Peyer's patch (tissue), 4 donors: ENCODE measurements around the gene GIPC2.
A peak's percentile ranks its signal among the peaks of the same experiment; 100 is the strongest.

Experiments used
- POLR2A ChIP-seq, 2 donors: fragments of 450-650 bp; IDR thresholded peaks; one replicate each; pipeline ENCODE4 v1.5.1; 2017; ENCODE audit warnings: antibody characterized with exemption in 2 of 2, mild to moderate bottlenecking in 2 of 2, moderate library complexity in 2 of 2
- TF ChIP-seq, protein P1 (sequence below), 6 experiments: fragments of 450-650 bp in 4 of 6; fragments of 200-600 bp in 2 of 6; sonication (generic) in 1 of 6; IDR thresholded peaks; one replicate each; pipeline ENCODE4 v1.5.1; 2017 to 2019; ENCODE audit warnings: antibody characterized with exemption in 6 of 6, mild to moderate bottlenecking in 3 of 6, moderate library complexity in 1 of 6

DNA sequence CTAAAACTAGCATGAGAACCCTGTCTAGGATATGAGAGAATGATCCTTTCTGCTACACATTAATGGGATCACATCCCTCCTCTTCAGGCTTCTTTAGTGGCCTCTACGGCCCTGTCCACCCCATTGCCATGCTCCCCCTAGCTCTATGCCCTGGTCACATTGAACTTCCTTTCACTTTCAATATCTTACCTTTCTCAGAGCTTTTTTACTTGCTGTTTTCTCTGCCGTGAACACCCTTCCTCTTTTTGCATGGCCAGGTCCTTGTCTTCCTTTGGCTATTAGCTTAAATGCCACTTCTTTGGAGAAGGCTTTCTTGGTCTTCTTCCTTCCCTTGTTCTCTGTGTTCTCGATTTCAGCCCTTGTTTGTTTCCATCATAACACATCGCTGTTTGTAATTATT, 97.4 kb downstream of the GIPC2 start:
- TF ChIP-seq POLR2A (IDR thresholded peaks at IDR 0.05) = no peak
- TF ChIP-seq, protein P1, sequence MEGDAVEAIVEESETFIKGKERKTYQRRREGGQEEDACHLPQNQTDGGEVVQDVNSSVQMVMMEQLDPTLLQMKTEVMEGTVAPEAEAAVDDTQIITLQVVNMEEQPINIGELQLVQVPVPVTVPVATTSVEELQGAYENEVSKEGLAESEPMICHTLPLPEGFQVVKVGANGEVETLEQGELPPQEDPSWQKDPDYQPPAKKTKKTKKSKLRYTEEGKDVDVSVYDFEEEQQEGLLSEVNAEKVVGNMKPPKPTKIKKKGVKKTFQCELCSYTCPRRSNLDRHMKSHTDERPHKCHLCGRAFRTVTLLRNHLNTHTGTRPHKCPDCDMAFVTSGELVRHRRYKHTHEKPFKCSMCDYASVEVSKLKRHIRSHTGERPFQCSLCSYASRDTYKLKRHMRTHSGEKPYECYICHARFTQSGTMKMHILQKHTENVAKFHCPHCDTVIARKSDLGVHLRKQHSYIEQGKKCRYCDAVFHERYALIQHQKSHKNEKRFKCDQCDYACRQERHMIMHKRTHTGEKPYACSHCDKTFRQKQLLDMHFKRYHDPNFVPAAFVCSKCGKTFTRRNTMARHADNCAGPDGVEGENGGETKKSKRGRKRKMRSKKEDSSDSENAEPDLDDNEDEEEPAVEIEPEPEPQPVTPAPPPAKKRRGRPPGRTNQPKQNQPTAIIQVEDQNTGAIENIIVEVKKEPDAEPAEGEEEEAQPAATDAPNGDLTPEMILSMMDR (IDR thresholded peaks at IDR 0.05) = peak in 1 of 6 experiments; percentile 11
